ENCODE data around the gene EPN2. TPM values are rescaled to one million over a fixed set of nuclear protein-coding genes. Genes with fewer than 3 reads are reported as not detected.
A peak's percentile ranks its signal among the peaks of the same experiment; 100 is the strongest.
"Not testable (repeated sequence)": the region's sequence is repeated elsewhere in the genome, so short reads cannot be mapped to it uniquely, and the experiment has no call there.

EPN2 gene
- total RNA-seq, 6 donors from 2014 or later: 26.3 to 64.5 (median 47.9) TPM

- not testable (repeated sequence) for H3K4me3 ChIP-seq, H3K27ac ChIP-seq, DNase-seq, H3K36me3 ChIP-seq, H3K9me3 ChIP-seq, H3K4me1 ChIP-seq, H3K27me3 ChIP-seq
- WGBS, 2 donors: no CpG with 5 or more reads among the region's 11 CpGs
- peak; percentile 57 for ATAC-seq (ENCODE audit: low FRiP score in 2 of 2)
Measured at GRCh38 chr17:19219384-19219783, 17.8 kb upstream of the EPN2 start.

GRCh38 chr17:19220195-19220594, 17.0 kb upstream of the EPN2 start:
- not testable (repeated sequence) for H3K27ac ChIP-seq, DNase-seq, H3K27me3 ChIP-seq, H3K4me3 ChIP-seq, H3K36me3 ChIP-seq, H3K4me1 ChIP-seq, H3K9me3 ChIP-seq
- no CpG with 5 or more reads among the region's 8 CpGs for WGBS, 2 donors
- peak in 1 of 2 donors; percentile 13 for ATAC-seq (ENCODE audit: low FRiP score in 2 of 2)

GRCh38 chr17:19226610-19227588, 10.3 kb upstream of the EPN2 start:
- ATAC-seq (ENCODE audit: low FRiP score in 2 of 2); H3K36me3 ChIP-seq; H3K9me3 ChIP-seq; H3K4me1 ChIP-seq; H3K4me3 ChIP-seq; DNase-seq; H3K27ac ChIP-seq; H3K27me3 ChIP-seq: not testable (repeated sequence)
- WGBS, 2 donors: no CpG with 5 or more reads among the region's 12 CpGs

- not testable (repeated sequence) for DNase-seq; H3K4me3 ChIP-seq; H3K36me3 ChIP-seq; H3K27ac ChIP-seq; H3K27me3 ChIP-seq; H3K9me3 ChIP-seq; ATAC-seq (ENCODE audit: low FRiP score in 2 of 2)
- 60 to 72% methylated on average over 2 to 4 of the region's 6 CpGs for WGBS, 2 donors
- peaks cover 11 to 18% (median 16%) of the 10 kb centered on the region in 4 donors for H3K4me1 ChIP-seq
Measured at GRCh38 chr17:19234676-19235075, 2.5 kb upstream of the EPN2 start.

GRCh38 chr17:19236351-19237138, 621 bp upstream of the EPN2 start:
- not testable (repeated sequence) for H3K36me3 ChIP-seq, H3K27me3 ChIP-seq, H3K9me3 ChIP-seq, DNase-seq
- peak; percentile 85 to 88 for ATAC-seq (ENCODE audit: low FRiP score in 2 of 2)
- H3K4me1 ChIP-seq: peaks cover 18 to 24% (median 23%) of the 10 kb centered on the region in 4 donors
- H3K4me3 ChIP-seq: peak overlapping the region in 3 of 4 donors; percentile 97 to 100 (median 98)
- no CpG with 5 or more reads among the region's 32 CpGs for WGBS, 2 donors
- peak overlapping the region in 2 of 4 donors; percentile 93 to 94 for H3K27ac ChIP-seq

GRCh38 chr17:19237389-19238166, 412 bp downstream of the EPN2 start:
- Histone ChIP-seq H3K27ac (peak overlapping the region; percentile 90 to 94 (median 92)), H3K36me3 (no peaks in the 10 kb centered on the region), H3K9me3 (no peaks in the 10 kb centered on the region), H3K4me1 (peaks cover 24 to 33% (median 28%) of the 10 kb centered on the region in 4 donors), H3K27me3 (peaks cover 0 to 4% (median 0%) of the 10 kb centered on the region in 4 donors), H3K4me3 (peak overlapping the region; percentile 97 to 100 (median 98))
- 0 to 2% methylated on average over 12 to 28 of the region's 60 CpGs for WGBS, 2 donors
- TF ChIP-seq CTCF (IDR thresholded peaks at IDR 0.05) (peak in 5 of 6 experiments; percentile 23 to 69 (median 60)), POLR2AphosphoS5 (IDR thresholded peaks at IDR 0.05) (peak in 1 of 2 donors; percentile 46), POLR2A (IDR thresholded peaks at IDR 0.05) (peak; percentile 39 to 73 (median 59)), EP300 (IDR thresholded peaks at IDR 0.05) (no peak)
- DNase-seq: peak; percentile 24 to 81
- ATAC-seq (ENCODE audit: low FRiP score in 2 of 2): peak; percentile 5 to 37

GRCh38 chr17:19238167-19238505, 970 bp downstream of the EPN2 start:
- peak overlapping the region; percentile 97 to 100 (median 98) for H3K4me3 ChIP-seq
- peaks cover 0 to 4% (median 0%) of the 10 kb centered on the region in 4 donors for H3K27me3 ChIP-seq
- no peak for TF ChIP-seq EP300 (IDR thresholded peaks at IDR 0.05)
- no peak for TF ChIP-seq POLR2A (IDR thresholded peaks at IDR 0.05)
- no peak for TF ChIP-seq CTCF (IDR thresholded peaks at IDR 0.05)
- TF ChIP-seq POLR2AphosphoS5 (IDR thresholded peaks at IDR 0.05): no peak
- H3K9me3 ChIP-seq: no peaks in the 10 kb centered on the region
- 9 to 40% methylated on average over 2 to 14 of the region's 21 CpGs for WGBS, 2 donors
- H3K36me3 ChIP-seq: no peaks in the 10 kb centered on the region
- peak overlapping the region; percentile 90 to 94 (median 92) for H3K27ac ChIP-seq
- ATAC-seq (ENCODE audit: low FRiP score in 2 of 2): peak; percentile 6 to 35
- peaks cover 29 to 34% (median 33%) of the 10 kb centered on the region in 4 donors for H3K4me1 ChIP-seq
- DNase-seq: peak; percentile 32 to 76
